H1 (cell line): ENCODE data around the gene ELOVL5. TPM values are rescaled to one million over a fixed set of nuclear protein-coding genes. Genes with fewer than 3 reads are reported as not detected.

Source experiments
- CHD2 ChIP-seq: IDR thresholded peaks from 2 replicates; pipeline ENCODE4 v1.6.1; 2012; ENCODE audit warnings: low read length, improper control_type of control experiment
- GTF2F1 ChIP-seq: IDR thresholded peaks from 2 replicates; pipeline ENCODE4 v1.6.1; 2012; ENCODE audit warnings: low read depth, low read length, improper control_type of control experiment, borderline replicate concordance
- HDAC2 ChIP-seq, 2 experiments: fragments of 300-600 bp in 1 of 2; sonication (generic) in 1 of 2; IDR thresholded peaks; 2 replicates each; pipeline ENCODE4 v1.6.1; 2011 to 2012; ENCODE audit warnings: low read depth in 2 of 2, low read length in 2 of 2, mild to moderate bottlenecking in 2 of 2, moderate library complexity in 2 of 2, borderline replicate concordance in 1 of 2, inconsistent platforms in 1 of 2
- SUZ12 ChIP-seq: fragments of 200-600 bp; sonication (generic); IDR thresholded peaks from 2 replicates; pipeline ENCODE4 v1.6.1; 2012; ENCODE audit warnings: mild to moderate bottlenecking, inconsistent platforms, low read length, moderate library complexity, mixed read lengths
- polyA plus RNA-seq, 7 experiments: library from polyadenylated mRNA; depleted of rRNA in 3 of 7; stranded (reverse) in 5 of 7; unstranded in 2 of 7; fragments of >200 nt in 5 of 7; fragments of 200-250 nt in 2 of 7; gene quantifications; 1 replicate in 5 of 7; 2 replicates in 1 of 7; 4 replicates in 1 of 7; pipeline versions ENCODE4 v1.2.1 to v1.2.3, GENCODE V29; 2011 to 2013; ENCODE audit warnings: missing spikeins in 2 of 7, mixed read lengths in 2 of 7
- total RNA-seq: library from RNA; stranded (reverse); fragmentation: NEBNext Ultra II Directional; extraction: Animal tissue kit (Norgen Biotek cat#: 25700); gene quantifications from 2 replicates; pipeline ENCODE4 v1.2.1, GENCODE V29; 2021
- TF ChIP-seq, protein P1 (sequence below): IDR thresholded peaks from 2 replicates; pipeline ENCODE4 v1.6.1; 2012; ENCODE audit warnings: inconsistent platforms

Gene ELOVL5
- total and polyA plus RNA-seq, 2 of the 8 experiments (the other 6 are each of a cell fraction or from before 2014, with no cell fraction given): 113 to 156 TPM

DNA sequence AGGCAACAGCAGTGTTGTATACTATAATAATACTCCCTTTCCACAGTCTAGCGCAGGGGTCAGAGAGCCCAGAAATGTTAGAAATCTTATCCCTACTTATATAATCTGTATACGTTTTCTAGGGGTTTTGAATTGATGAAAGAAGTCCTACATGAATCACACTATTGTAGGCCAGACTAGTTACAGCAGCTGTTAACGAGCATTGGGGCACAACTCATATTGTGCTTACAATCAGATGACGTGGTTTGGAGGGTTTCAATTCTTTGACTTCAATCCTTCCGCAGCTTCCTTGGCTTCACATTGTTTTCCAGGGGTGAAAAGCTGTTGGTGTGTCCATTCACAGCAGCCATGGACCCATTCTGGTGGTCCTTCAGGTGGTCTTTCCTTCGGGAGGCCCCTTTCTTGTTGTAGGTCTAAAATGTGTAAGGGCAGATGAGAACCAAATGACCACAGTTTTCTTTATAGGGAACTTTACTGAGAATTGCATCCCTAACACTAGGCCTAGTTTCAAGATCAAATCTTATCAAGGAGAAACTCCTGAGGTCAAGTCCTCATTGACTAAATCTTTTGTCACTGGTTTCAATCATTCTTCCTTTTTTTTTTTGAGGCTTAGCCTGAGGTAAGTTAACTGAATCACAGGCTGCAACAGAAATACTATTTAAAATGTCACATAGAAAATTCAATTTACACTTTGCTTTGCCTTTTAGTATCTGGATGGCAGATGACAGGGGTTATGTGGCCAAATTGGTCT lies 79.7 kb downstream of the ELOVL5 start (continued):
- TF ChIP-seq SUZ12 (no peak), CHD2 (no peak), GTF2F1 (no peak), HDAC2 (IDR thresholded peaks at IDR 0.05; ENCODE audit: borderline replicate concordance in 1 of 2, low read depth in 2 of 2, low read length in 2 of 2) (no peak)
- TF ChIP-seq, protein P1, sequence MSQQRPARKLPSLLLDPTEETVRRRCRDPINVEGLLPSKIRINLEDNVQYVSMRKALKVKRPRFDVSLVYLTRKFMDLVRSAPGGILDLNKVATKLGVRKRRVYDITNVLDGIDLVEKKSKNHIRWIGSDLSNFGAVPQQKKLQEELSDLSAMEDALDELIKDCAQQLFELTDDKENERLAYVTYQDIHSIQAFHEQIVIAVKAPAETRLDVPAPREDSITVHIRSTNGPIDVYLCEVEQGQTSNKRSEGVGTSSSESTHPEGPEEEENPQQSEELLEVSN: no peak
